ENCODE data around the gene DCAF5.

GRCh38 chr14:69183735-69184134 is 30.8 kb upstream of the DCAF5 start:
- no peak for TF ChIP-seq POLR2A (IDR thresholded peaks at IDR 0.05)
- TF ChIP-seq CTCF (IDR thresholded peaks at IDR 0.05): no peak
